ENCODE measurements around the gene PAM16. TPM values are rescaled to one million over a fixed set of nuclear protein-coding genes. Genes with fewer than 3 reads are reported as not detected.
A peak's percentile ranks its signal among the peaks of the same experiment; 100 is the strongest.

PAM16 gene
- total and polyA plus RNA-seq, 2 of the 8 experiments (the other 6 are each of a cell fraction or from before 2014, with no cell fraction given), result 78.3 to 198 TPM

GRCh38 chr16:4307215-4308037, 43.7 kb downstream of the PAM16 start (continued):
- TF ChIP-seq CTCF (IDR thresholded peaks at IDR 0.05; ENCODE audit: control extremely low read depth in 1 of 3, insufficient read depth in 1 of 3, low read depth in 1 of 3, low read length in 3 of 3) (no peak), SP2 (IDR thresholded peaks at IDR 0.05; ENCODE audit: low read length) (no peak), TBP (IDR thresholded peaks at IDR 0.05; ENCODE audit: low read depth, low read length) (no peak), SUZ12 (IDR thresholded peaks at IDR 0.05; ENCODE audit: low read length) (no peak), EP300 (IDR thresholded peaks at IDR 0.05; ENCODE audit: borderline replicate concordance in 1 of 2, low read depth in 2 of 2, low read length in 2 of 2) (peak in 1 of 2 experiments; percentile 17; a peak in 1 of 3 replicates), RXRA (IDR thresholded peaks at IDR 0.05; ENCODE audit: insufficient read depth, low read depth, low read length) (no peak), BACH1 (IDR thresholded peaks at IDR 0.05; ENCODE audit: low read length) (peak; percentile 66), RNF2 (IDR thresholded peaks at IDR 0.05; ENCODE audit: borderline replicate concordance, low read depth, low read length, missing control alignments, poor library complexity, severe bottlenecking) (no peak), GTF2F1 (IDR thresholded peaks at IDR 0.05; ENCODE audit: borderline replicate concordance, low read depth, low read length) (no peak), HDAC2 (IDR thresholded peaks at IDR 0.05; ENCODE audit: borderline replicate concordance in 1 of 2, low read depth in 2 of 2, low read length in 2 of 2) (peak; percentile 41 to 54; a peak in 1 of 4 replicates)
